Iris pigment epithelial cell (primary cell): ENCODE measurements around the gene PARP12.

Experiments used
- DNase-seq: peaks from one replicate; pipeline ENCODE4 v3.0.0-alpha.2; 2011; ENCODE audit warnings: low read depth

PARP12 gene

GRCh38 chr7:140035400-140036223 is 27.1 kb downstream of the PARP12 start:
- peak; percentile 67 for DNase-seq

DNA sequence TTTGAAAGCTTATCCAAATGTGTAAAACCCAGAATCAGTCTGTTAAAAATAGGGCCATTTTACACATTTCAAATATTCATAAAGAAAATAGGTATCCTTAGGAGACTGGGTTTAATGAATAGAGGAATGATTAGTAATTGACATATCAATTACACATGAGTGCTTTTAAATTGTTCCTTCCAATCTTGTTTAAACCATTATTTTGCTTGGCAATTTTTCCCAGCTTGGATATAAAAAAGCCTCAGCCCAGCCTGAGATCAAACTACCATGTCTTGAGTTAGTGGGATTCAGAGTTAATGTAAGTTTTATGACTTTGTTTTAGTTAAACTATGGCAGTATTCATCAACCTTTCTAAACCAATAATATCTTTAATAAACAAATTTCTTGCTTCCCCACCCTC is 28.3 kb downstream of the PARP12 start:
- DNase-seq: no peak

- DNase-seq: peak; percentile 64
Measured at GRCh38 chr7:140033779-140034363, 28.9 kb downstream of the PARP12 start.

- DNase-seq: peak; percentile 62
Measured at GRCh38 chr7:140033036-140033435, 29.7 kb downstream of the PARP12 start.

GRCh38 chr7:140031364-140031763 is 31.4 kb downstream of the PARP12 start:
- no peak for DNase-seq

GRCh38 chr7:140029072-140029471 is 33.7 kb downstream of the PARP12 start:
- DNase-seq: no peak

- no peak for DNase-seq
Measured at GRCh38 chr7:140028311-140028710, 34.4 kb downstream of the PARP12 start.

GRCh38 chr7:140027858-140028257 is 34.9 kb downstream of the PARP12 start:
- no peak for DNase-seq

GRCh38 chr7:140026935-140027334 is 35.8 kb downstream of the PARP12 start:
- no peak for DNase-seq

GRCh38 chr7:140025814-140026433 is 36.8 kb downstream of the PARP12 start:
- no peak for DNase-seq

- no peak for DNase-seq
Measured at GRCh38 chr7:140025241-140025640, 37.5 kb downstream of the PARP12 start.

DNA sequence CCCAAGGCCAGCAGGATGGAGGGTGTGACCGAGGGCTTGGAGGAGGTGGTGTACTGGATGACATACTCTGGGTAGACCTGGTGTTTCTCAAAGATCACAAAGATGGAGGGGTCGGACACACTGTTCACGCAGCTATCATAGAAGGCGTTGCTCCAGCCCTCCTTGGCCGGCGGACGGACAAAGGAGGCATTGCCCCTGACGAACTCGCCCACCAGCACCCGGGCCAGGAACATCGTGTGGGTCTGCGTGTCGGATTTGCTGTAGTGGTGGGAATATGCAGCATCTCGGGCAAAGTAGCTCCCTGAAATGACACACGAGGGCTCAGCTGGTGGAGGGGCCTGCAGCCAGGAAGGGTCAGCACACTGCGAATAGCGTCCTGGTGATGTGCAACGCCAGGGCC is 38.2 kb downstream of the PARP12 start:
- no peak for DNase-seq

GRCh38 chr7:140023728-140024127 is 39.0 kb downstream of the PARP12 start:
- DNase-seq: no peak

GRCh38 chr7:140022582-140023211 is 40.1 kb downstream of the PARP12 start:
- peak; percentile 30 for DNase-seq

DNA sequence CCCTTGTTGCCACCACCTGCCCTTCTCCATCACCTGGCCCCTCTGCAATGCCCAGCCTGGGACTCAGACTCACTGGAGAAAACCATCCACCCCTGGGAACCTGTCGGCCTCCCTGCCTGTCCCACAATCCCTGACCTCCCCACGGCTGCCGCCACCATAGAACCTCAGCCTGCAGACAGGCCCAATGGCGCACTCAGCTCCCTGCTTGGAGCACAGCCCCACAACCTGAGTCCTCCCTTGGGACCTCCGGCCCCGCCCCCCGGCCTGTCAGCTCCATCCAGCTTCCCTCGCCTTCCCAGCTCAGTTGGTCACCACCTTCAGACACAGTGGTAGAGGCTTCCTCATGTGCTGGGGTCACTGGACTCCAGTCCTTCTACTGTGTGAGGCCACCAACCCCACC is 41.1 kb downstream of the PARP12 start:
- DNase-seq: no peak

DNA sequence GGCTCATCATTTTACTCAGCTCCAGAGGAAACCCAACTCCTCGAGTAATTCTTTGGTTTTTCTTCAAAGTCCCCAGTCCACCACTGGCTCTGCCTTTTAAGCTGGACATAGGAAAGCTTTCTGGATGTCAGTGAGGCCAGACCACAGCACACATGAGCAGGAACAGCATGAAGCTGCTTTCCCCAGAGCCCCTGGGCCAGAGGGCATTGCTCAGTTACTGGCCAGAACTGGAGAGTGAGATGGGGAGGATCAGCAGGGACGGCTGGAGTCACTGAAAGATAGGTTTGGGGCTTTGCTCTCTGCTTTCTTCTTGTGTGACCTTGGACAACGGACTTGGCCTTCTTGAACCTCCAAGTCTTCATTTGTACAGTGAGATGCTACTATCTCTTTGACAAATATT is 43.1 kb downstream of the PARP12 start:
- no peak for DNase-seq

- no peak for DNase-seq
Measured at GRCh38 chr7:140019172-140019571, 43.6 kb downstream of the PARP12 start.

DNA sequence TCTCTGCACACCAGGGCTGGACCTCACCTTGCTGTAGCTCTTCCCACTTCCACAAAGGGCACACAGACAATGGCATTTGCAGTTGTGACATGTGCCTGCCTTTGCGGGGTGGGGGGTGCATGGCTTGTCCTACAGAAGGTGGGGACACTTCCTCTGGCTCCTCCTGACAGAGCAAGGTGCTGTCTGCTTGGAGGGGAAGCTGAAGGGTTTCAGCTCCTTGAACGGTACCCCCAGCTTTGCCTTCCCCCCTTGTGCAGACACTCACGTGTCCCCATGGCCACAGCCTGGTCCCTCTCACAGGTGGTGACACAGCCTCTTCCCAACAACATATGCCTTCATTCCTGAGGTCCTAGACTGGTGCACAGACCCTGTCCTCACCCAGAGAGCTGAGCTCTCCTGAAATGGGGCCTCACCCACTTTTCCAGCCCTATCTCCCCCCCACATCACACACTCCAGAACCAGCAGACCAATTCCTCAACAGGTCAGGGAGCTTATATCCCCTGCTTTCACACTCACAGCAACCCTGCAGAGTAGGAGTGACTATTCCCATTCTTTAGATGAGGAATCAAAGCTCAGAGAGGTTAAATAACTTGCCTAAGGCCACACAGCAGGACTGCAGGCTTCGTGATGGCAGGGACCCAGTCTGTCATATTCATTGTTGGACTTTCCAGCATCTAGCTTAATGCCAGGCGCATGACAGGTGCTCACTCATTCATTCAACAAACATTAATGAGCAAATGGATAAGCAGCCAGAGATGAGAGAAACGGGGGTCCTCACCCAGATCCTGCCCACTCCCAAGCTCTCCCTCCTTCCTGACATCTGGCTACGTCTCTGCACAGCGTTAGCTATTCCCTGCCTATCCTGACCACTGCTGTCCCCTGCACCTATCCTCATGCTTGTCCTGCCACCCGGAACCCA is 44.4 kb downstream of the PARP12 start:
- DNase-seq: no peak

GRCh38 chr7:140017543-140017942 is 45.2 kb downstream of the PARP12 start:
- no peak for DNase-seq

DNA sequence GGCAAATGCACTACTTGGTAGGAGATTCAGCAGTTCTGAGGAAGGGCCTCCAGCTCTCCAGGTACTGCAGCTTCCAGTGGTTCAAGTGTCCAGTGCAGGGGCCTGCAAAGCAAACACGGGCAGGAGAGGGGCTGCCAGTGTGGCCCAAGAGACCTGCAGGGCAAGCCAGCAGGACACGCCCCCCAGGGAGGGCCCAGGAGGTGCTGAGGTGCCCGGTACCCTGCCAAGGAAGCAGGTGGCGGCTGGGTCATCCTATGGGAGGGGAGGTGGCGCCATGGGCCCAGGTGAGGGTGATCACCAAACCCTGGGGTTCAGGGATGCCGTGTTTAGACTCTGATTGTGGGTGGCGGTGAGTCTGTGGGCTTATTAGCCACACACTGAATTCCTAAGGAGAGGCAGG is 45.7 kb downstream of the PARP12 start:
- DNase-seq: no peak

GRCh38 chr7:140016540-140016939 is 46.2 kb downstream of the PARP12 start:
- DNase-seq: no peak

DNA sequence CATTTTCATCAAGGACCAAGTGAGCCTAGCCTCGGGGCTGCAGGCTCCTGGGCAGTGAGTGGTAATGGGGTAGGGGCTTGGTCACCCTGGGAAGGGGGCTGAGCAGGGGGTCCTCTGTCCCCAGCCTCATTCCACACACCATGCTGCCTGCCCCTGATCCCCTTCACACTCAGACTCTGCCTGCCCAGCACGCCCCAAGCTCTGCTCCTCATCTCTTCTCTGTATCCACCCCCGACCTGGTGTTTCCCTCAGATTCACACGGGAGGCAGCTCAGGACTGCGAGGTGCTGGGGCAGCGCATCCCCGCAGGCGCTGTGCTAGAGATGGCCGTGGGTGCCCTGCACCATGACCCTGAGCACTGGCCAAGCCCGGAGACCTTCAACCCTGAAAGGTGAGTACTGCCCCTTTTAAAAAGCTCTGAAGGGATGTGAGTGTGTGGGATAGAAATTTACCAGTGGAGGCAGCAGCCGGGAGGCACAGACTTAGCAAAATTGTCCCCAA is 47.2 kb downstream of the PARP12 start:
- DNase-seq: no peak
